Measurements from ENCODE around the gene EPX.

DNA sequence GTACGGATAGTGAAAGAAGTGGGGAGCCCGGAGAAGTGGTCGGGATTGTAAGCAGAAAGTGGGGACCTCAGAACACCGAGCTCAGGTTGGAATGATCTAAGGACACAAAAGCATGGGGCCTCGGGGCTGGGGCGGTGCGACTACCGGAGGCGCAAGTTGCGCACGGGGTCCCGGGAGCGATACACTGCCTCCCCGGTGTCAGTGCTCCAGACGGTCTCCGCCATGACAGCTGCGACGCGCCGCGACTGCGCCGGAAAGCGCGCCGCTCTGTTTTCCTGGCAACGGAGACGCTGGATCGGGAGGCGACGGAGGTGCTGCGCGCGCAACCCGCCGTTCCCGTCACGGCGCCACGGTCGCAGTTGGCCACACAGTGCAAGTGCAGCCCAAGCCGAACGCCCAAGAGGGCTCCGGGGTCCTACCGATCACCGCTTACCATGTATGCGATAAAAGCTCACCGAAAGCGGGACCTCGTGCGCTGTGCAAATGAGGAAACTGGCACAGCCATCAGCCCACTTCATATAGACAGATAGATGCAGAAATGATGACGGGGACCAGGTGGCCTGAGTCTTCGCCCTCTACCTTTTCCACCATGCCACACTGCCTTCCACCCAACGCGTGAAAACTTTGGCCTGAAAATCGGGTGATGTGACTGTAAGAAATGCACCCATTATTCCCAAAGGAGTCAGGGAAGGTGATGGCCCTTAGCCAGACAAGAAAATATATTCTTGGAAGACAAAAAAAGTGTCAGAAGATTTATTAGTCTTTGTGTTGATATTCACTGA, 26.7 kb downstream of the EPX start, which contains the start of gene MKS1:
- TF ChIP-seq, protein P1, sequence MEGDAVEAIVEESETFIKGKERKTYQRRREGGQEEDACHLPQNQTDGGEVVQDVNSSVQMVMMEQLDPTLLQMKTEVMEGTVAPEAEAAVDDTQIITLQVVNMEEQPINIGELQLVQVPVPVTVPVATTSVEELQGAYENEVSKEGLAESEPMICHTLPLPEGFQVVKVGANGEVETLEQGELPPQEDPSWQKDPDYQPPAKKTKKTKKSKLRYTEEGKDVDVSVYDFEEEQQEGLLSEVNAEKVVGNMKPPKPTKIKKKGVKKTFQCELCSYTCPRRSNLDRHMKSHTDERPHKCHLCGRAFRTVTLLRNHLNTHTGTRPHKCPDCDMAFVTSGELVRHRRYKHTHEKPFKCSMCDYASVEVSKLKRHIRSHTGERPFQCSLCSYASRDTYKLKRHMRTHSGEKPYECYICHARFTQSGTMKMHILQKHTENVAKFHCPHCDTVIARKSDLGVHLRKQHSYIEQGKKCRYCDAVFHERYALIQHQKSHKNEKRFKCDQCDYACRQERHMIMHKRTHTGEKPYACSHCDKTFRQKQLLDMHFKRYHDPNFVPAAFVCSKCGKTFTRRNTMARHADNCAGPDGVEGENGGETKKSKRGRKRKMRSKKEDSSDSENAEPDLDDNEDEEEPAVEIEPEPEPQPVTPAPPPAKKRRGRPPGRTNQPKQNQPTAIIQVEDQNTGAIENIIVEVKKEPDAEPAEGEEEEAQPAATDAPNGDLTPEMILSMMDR (IDR thresholded peaks at IDR 0.05): peak; percentile 69
- no peak for TF ChIP-seq ZFX (IDR thresholded peaks at IDR 0.05; ENCODE audit: borderline replicate concordance)
